Measurements from ENCODE around the gene GMCL2.

Gene GMCL2

GRCh38 chr5:178182158-178182876, 4.9 kb downstream of the GMCL2 start:
- DNase-seq (ENCODE audit: low read depth, low spot score) = no peak

DNA sequence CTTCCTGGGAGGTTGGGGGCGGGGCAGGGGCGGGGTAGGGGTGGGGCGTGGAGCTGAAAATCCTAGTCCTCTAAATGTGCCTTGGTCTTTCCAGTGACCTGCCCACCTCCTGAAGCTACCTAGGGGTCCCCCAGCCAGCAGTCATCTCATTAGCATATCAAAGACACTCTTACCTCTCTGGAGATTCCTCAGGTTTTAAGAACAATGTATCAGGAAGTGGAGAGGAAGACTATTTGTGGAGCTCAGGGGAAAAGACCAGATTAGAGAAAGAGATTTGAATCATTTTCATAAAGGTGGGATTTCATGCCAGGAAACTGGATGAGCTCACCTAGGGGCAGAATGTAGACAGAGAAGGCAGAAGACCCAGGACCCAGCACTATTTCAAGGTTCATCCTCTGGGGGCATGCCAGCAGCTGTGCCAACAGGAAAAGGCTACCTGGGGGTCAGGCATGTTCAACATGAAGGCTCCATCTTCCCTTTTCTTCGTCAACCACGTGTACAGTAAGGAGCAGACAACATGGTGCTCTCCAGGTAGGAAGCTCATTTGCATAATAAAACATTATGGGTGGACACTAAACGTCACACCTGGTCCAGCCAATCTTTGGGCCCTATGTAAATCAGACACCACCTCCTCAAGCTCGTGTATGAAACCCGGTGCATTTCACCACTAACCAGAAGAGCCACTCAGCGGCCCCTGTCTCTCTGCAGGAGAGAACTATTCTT, 6.9 kb downstream of the GMCL2 start:
- DNase-seq (ENCODE audit: low read depth, low spot score) = no peak

GRCh38 chr5:178177569-178177968, 9.6 kb downstream of the GMCL2 start:
- no peak for DNase-seq (ENCODE audit: low read depth, low spot score)

DNA sequence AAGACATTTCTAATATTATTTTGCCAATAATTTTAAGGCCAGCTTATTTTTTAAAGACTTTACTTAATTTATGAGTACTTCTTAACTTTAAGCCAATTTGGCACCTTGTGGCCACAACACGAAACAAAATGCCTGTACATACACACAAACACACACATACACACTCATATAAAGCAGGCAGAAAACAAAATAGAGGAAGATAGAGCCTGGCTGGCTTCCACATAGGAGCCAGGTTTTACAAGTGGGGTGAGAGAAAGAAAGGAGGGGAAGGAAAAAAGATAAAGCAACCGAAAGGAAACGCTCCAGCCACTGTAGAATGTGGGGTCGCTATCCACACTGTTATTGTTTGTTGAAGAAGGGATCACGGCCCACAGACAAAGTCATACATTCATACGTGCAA, 10.4 kb downstream of the GMCL2 start:
- DNase-seq (ENCODE audit: low read depth, low spot score) = no peak

- DNase-seq (ENCODE audit: low read depth, low spot score) = no peak
Measured at GRCh38 chr5:178174456-178174855, 12.7 kb downstream of the GMCL2 start.

DNA sequence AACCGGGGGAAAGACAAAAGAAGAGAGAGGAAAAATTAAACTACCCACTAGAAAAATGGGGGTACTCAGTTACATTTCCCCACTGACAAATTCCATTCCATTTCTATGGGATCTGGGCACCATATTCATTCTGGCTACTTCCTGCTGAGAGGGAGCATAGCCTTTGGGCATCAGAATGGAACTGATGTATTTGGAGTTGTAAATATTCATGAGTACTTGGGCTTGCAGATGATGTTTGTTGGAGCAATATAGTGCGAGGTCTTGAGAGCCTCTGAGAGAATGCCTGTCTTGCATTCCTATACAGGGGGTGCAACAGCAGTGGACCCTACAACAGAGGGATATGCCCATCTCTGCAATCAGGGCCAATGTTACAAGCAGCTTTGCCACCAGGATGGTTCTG, 16.7 kb downstream of the GMCL2 start:
- DNase-seq (ENCODE audit: low read depth, low spot score) = no peak

DNA sequence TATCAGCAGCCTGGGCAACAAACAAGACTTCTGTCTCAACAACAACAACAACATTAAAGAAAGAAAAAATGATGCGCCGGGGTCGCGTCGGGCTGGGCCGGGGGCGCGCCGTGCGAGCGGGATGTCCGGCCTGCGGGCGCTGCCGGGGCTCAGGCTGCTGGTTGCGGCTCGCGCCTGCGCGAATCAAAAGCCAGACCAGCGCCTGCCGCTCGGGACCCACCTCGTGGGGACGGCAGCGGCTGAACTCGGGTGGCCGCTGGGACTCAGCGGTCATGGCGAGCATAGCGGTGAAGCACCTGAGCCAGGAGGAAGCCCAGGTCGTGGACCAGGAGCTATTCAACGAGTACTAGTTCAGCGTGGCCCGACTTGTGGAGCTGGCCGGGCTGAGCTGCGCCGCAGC, 21.6 kb downstream of the GMCL2 start:
- DNase-seq (ENCODE audit: low read depth, low spot score) = no peak

GRCh38 chr5:178163772-178164735, 23.1 kb downstream of the GMCL2 start:
- DNase-seq (ENCODE audit: low read depth, low spot score) = no peak

GRCh38 chr5:178162481-178162880, 24.7 kb downstream of the GMCL2 start:
- DNase-seq (ENCODE audit: low read depth, low spot score) = no peak

DNA sequence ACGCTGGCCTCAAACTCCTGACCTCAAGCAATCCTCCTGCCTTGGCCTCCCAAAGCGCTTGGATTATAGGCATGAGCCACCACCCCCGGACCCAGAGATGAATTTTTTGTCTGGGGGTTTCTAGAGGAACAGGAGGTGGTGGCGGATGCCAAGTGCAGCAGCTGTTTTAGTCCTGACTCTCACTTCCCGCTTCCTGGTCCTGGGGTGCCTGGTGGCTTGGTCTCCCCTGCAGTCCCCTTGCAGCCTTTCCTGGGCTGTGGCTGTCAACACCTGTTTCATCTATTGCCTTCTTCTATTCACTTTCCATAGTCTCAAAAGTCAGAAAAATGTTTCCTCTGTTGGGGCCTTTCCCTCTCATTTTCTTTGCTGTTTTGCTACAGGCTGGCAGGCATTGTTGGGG, 27.0 kb downstream of the GMCL2 start:
- DNase-seq (ENCODE audit: low read depth, low spot score) = no peak

DNA sequence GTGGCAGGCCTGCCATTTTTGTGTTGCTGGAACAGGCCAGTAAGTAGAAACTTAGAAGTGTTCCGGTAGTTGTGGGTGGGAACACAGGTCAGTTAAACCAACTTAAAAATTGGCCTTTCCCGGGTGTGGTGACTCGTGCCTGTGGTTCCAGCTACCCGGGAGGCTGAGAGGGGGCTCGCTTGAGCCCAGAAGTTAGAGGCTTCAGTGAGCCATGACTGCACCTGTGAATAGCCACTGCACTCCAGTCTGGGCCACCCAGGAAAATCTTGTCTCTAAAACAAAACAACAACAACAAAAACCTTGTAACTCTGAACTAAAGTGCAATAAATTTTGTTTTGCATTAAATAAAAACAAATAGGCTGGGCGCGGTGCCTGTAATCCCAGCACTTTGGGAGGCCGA, 32.1 kb downstream of the GMCL2 start:
- DNase-seq (ENCODE audit: low read depth, low spot score) = no peak

DNA sequence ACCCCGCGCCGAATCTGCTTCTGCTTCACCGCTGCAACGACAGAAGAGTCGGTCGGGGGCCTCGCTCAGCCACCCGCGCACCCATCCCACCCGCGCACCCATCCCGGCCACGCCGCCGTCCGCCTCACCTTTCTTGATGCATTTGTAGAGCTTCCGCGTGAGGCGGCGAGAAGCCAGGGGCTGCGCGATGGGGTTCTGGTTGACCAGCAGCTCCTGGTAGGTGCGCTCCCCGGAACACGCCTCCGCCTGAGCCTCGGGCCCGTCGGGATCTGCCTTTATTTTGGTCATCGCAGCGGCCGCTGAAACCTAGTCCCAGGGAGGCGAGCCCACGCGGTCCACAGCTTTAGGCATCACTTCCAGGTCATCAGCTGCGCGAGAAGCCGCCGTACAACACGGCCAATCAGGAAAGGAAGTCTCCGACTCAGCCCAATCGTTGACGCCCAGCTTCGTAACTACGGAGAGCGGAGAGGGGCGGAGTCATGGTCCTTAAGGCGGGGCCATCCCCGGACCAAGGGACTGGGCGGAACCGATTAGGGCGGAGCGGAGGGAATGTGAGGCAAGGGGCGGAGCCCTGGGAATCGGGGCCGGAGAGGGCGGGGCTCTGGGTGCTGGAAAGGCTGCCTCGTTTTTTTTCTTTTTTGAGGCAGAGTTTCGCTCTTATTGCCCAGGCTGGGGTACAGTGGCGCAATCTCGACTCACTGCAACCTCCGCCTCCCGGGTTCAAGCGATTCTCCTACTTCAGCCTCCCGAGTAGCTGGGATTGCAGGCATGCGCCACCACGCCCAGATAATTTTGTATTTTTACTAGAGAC, 33.4 kb downstream of the GMCL2 start, which contains the start of gene NHP2:
Gene NHP2, minus strand, starts transcription at position 356 of the 811 bp plus-strand sequence. Its CDS starts 68 bp downstream, at position 288.
- peak; percentile 97 for DNase-seq (ENCODE audit: low read depth, low spot score)

DNA sequence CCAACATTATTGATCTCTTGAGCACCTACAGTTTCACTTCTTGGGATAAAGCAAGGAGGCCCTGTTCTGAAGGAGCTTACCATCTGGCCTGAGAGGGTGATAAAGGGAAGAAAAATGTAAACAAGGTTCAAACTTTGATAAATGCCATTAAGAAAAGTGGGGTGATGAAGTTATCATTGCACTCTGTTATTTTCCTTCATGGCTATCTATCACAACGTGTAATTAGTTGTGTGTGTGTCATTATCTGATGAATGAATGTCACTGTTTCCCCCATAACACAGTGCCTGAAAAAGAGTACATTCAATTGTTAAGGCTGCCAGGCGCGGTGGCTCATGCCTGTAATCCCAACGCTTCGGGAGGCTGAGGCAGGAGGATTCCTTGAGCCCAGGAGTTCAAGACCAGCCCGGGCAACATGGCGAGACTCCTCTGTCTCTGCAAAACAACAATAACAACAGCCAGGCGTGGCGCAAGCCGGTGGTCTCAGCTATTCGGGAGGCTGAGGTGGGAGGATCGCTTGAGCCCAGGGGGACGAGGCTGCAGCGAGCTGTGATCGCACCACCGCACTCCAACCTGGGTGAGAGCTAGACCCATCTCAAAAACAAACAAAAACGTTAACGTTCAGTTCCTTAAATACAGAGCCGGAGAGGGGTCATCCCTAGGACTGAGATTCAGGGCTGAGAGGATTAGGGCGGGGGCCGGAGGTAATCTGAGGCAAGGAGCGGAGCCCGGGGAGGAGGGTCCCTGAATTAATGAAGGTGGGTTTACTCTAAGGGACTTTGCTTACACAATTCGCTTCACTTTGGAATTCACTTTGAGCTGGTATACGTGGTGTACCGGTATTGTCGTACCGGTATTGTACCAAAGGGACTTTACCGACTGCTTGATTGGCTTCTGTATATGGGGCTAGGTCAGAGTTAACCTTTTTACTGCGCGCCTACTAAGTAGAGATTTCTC, 34.4 kb downstream of the GMCL2 start:
- DNase-seq (ENCODE audit: low read depth, low spot score) = no peak

DNA sequence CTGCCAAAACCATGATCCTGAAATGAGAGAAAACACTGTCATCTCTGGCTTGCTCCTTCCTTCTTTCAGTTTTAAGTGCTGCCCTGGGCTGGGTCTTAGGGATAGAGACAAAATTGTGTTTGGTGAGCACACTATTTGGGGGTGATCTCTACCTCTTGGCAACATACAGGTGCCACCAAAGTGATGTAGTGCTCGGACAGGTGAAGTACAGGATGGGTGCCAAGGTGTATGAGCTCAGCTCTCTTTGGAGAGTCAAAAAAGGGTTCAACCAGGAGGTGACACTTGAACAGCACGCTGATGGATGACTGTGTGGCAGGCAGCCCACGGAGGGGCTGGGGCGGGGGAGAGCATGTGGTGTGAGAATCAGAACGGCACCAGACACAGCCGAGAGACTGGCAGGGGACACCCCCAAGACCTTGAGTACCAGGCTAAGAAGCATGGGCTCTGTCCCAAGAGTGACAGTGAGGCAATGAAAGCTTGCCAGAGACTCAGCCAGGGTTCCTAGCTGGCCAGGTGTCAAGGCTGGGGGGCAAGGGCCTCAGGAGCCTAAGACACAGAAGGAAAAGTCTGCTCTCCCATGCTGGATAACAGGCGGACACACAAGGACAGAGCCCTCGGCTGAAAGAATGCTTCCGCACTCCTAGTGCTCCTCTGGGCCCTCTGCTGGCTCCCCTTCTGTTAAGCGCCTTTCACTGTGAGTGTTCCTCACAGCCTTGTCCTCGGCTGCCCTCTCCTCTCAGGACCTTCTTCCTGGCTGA, 36.0 kb downstream of the GMCL2 start:
- no peak for DNase-seq (ENCODE audit: low read depth, low spot score)

GRCh38 chr5:178149199-178149932, 37.8 kb downstream of the GMCL2 start:
- DNase-seq (ENCODE audit: low read depth, low spot score) = no peak

GRCh38 chr5:178147406-178147805, 39.8 kb downstream of the GMCL2 start:
- DNase-seq (ENCODE audit: low read depth, low spot score) = no peak

DNA sequence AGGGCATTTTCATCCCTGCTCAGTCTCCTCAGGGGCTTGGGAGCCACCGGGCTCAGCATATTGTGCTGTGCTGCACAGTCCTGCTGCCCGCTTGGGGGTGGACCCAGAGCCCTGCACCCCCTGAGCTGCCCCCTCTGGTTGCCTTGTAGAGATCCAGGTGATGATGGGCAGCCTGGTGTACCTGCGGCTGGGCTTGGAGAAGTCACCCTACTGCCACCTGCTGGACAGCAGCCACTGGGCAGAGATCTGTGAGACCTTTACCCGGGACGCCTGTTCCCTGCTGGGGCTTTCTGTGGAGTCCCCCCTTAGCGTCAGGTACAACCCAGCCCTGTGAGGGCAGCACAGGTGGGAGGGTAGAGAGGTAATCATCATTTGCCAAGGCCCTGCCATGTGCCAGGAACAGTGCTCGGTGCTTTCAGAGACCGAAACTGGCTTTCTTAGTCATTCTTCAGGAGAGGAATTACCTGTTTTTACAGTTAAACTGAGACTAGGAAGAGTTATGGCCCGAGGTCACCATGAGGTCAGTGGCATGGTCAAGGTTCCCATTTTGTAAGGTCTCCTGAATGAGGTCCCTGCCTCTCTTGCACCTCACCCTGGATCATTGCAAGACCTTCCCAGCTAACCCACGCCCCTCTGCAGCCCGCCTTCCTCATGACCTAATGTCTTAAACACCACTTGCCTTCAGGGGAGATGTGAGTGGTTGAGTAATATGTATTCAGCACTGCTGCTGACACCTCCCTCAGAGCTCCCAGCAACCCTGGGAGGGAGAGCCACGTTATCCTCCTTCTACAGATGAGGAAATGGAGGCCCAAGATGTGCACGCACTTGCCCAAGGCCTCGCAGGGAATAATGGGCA, 41.0 kb downstream of the GMCL2 start:
- no peak for DNase-seq (ENCODE audit: low read depth, low spot score)

DNA sequence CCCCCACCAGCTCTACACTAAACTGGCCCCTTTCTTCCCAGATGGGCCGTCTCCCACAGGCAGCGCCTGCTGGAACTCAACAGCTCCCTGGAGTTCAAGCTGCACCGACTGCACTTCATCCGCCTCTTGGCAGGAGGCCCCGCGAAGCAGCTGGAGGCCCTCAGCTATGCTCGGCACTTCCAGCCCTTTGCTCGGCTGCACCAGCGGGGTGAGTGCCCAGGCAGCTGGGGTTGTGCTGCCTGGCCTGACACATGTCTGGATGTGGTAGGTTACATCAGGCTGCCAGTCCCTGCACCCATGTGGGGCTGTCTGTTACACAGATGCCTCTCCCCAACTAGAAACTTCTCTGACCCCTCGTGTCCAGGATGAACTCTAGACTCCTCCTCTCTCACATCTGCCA, 43.3 kb downstream of the GMCL2 start:
- DNase-seq (ENCODE audit: low read depth, low spot score) = no peak
